Spleen (tissue), 11 donors: ENCODE measurements around the gene ZNF576. TPM values are rescaled to one million over a fixed set of nuclear protein-coding genes. Genes with fewer than 3 reads are reported as not detected.
A peak's percentile ranks its signal among the peaks of the same experiment; 100 is the strongest.
"Not testable (repeated sequence)": the region's sequence is repeated elsewhere in the genome, so short reads cannot be mapped to it uniquely, and the experiment has no call there.

Experiments
- DNase-seq: peaks from one replicate; pipeline ENCODE4 v3.0.0-alpha.2; 2020
- H3K27ac ChIP-seq, 8 donors: fragments of 200-600 bp; sonication (generic) in 7 of 8; 1 replicate in 4 of 8; 2 replicates in 4 of 8; pipeline versions ENCODE4 v1.5.0 to v1.8.0; 2016 to 2021; ENCODE audit warnings: inconsistent platforms in 4 of 8, mild to moderate bottlenecking in 4 of 8, moderate library complexity in 1 of 8
- H3K27me3 ChIP-seq, 7 donors: fragments of 200-600 bp; sonication (generic) in 6 of 7; replicated peaks in 1 of 7; 1 replicate in 4 of 7; 2 replicates in 3 of 7; pipeline versions ENCODE4 v1.5.0 to v1.8.0; 2016 to 2021; ENCODE audit warnings: inconsistent platforms in 3 of 7, mild to moderate bottlenecking in 1 of 7
- H3K36me3 ChIP-seq, 6 donors: fragments of 200-600 bp; sonication (generic) in 5 of 6; 1 replicate in 4 of 6; 2 replicates in 2 of 6; pipeline versions ENCODE4 v1.5.0 to v1.8.0; 2016 to 2021; ENCODE audit warnings: inconsistent platforms in 2 of 6
- H3K4me1 ChIP-seq, 6 donors: fragments of 200-600 bp; sonication (generic) in 5 of 6; 1 replicate in 3 of 6; 2 replicates in 3 of 6; pipeline versions ENCODE4 v1.5.0 to v1.8.0; 2016 to 2021; ENCODE audit warnings: inconsistent platforms in 3 of 6
- H3K4me3 ChIP-seq, 8 donors: fragments of 200-600 bp; sonication (generic) in 7 of 8; 1 replicate in 4 of 8; 2 replicates in 4 of 8; pipeline versions ENCODE4 v1.5.0 to v1.8.0; 2016 to 2021; ENCODE audit warnings: inconsistent platforms in 4 of 8, mild to moderate bottlenecking in 4 of 8, moderate library complexity in 2 of 8
- H3K9me3 ChIP-seq, 8 donors: fragments of 200-600 bp; sonication (generic) in 7 of 8; 1 replicate in 4 of 8; 2 replicates in 4 of 8; pipeline versions ENCODE4 v1.5.0 to v1.8.0; 2016 to 2021; ENCODE audit warnings: inconsistent platforms in 4 of 8
- POLR2A ChIP-seq, 3 donors: fragments of 450-650 bp; IDR thresholded peaks; one replicate each; pipeline ENCODE4 v1.5.1; 2017; ENCODE audit warnings: antibody characterized with exemption in 3 of 3, mild to moderate bottlenecking in 1 of 3
- POLR2AphosphoS5 ChIP-seq, 3 donors: sonication (generic); formaldehyde crosslinking; IDR thresholded peaks; one replicate each; pipeline ENCODE4 v1.5.1; 2017; ENCODE audit warnings: antibody characterized with exemption in 3 of 3
- WGBS, 5 donors: extraction: QIAGEN DNeasy Blood & Tissue Kit in 3 of 5; methylation state at CpG; one replicate each; pipeline versions ENCODE4 v1.1.5 to v1.1.7; 2013 to 2018; 5-methylcytosine and 5-hydroxymethylcytosine counted together
- intact Hi-C: fragments of 100-400 bp; cut with DNase I; formaldehyde crosslinking; loops from one replicate; pipeline ENCODE4 v1.15.0; 2023; ENCODE audit warnings: low total_unique reads
- polyA plus RNA-seq, 3 donors: library from polyadenylated mRNA; stranded (reverse); fragments of 200-250 nt; gene quantifications; one replicate each; pipeline ENCODE4 v1.2.1, GENCODE V29; 2013
- total RNA-seq, 7 donors: library from RNA; depleted of rRNA in 3 of 7; stranded (reverse); fragments of >200 nt in 3 of 7; fragmentation: NEBNext Ultra II Directional in 4 of 7; extraction: Animal tissue kit (Norgen Biotek cat#: 25700) in 4 of 7; gene quantifications; one replicate each; pipeline versions ENCODE4 v1.1.0 to v1.2.1, GENCODE V29; 2016 to 2021
- TF ChIP-seq, protein P1 (sequence below), 11 experiments: fragments of 200-600 bp in 7 of 11; fragments of 450-650 bp in 4 of 11; sonication (generic) in 4 of 11; IDR thresholded peaks in 8 of 11; conservative IDR thresholded peaks in 3 of 11; 1 replicate in 7 of 11; 2 replicates in 4 of 11; pipeline versions ENCODE4 v1.4.0 to v1.8.0; 2016 to 2021; ENCODE audit warnings: antibody characterized with exemption in 11 of 11, inconsistent platforms in 4 of 11, mild to moderate bottlenecking in 1 of 11
- donor health status: healthy with polysubstance abuse.
- donor health status: DM: no; HTN: no; CAD: no; lungs with moderate emphysema.
- donor health status: DM: no; HTN: no; CAD: no.
- donor health status: Bipolar disorder and iron deficiency.
- donor health status: healthy.
- donor health status: DM: no; HTN: no; CAD: no.
- donor health status: DM: yes; HTN: yes; CAD: no.

ZNF576 gene
- total and polyA plus RNA-seq, 10 donors: 6.9 to 14.7 (median 11.5) TPM

GRCh38 chr19:43596842-43597461, 557 bp downstream of the ZNF576 start:
- H3K36me3 ChIP-seq: peaks cover 0 to 64% (median 36%) of the 10 kb centered on the region in 6 donors
- H3K4me3 ChIP-seq: peak overlapping the region; percentile 50 to 83 (median 68)
- 13 to 32% (median 23%) methylated on average over 5 to 7 of the region's 7 CpGs for WGBS, 5 donors
- DNase-seq: no peak
- no peaks in the 10 kb centered on the region for H3K9me3 ChIP-seq
- H3K27me3 ChIP-seq: no peaks in the 10 kb centered on the region
- intact Hi-C loops: no loop called here
- TF ChIP-seq POLR2AphosphoS5 (IDR thresholded peaks at IDR 0.05) (no peak), POLR2A (IDR thresholded peaks at IDR 0.05) (no peak)
- TF ChIP-seq, protein P1, sequence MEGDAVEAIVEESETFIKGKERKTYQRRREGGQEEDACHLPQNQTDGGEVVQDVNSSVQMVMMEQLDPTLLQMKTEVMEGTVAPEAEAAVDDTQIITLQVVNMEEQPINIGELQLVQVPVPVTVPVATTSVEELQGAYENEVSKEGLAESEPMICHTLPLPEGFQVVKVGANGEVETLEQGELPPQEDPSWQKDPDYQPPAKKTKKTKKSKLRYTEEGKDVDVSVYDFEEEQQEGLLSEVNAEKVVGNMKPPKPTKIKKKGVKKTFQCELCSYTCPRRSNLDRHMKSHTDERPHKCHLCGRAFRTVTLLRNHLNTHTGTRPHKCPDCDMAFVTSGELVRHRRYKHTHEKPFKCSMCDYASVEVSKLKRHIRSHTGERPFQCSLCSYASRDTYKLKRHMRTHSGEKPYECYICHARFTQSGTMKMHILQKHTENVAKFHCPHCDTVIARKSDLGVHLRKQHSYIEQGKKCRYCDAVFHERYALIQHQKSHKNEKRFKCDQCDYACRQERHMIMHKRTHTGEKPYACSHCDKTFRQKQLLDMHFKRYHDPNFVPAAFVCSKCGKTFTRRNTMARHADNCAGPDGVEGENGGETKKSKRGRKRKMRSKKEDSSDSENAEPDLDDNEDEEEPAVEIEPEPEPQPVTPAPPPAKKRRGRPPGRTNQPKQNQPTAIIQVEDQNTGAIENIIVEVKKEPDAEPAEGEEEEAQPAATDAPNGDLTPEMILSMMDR (IDR thresholded peaks at IDR 0.05 in 8 of 11, conservative IDR thresholded peaks at IDR 0.05 in 3 of 11): no peak
- H3K4me1 ChIP-seq: peaks cover 24 to 60% (median 46%) of the 10 kb centered on the region in 6 donors
- peak overlapping the region; percentile 92 to 98 (median 97) for H3K27ac ChIP-seq

- Histone ChIP-seq H3K4me1 (peaks cover 24 to 58% (median 46%) of the 10 kb centered on the region in 6 donors), H3K36me3 (peaks cover 0 to 64% (median 27%) of the 10 kb centered on the region in 6 donors), H3K27ac (peak overlapping the region in 3 of 8 donors; percentile 96 to 98 (median 98)), H3K4me3 (peak overlapping the region in 2 of 8 donors; percentile 60 to 83), H3K9me3 (no peaks in the 10 kb centered on the region), H3K27me3 (no peaks in the 10 kb centered on the region)
- no peak for TF ChIP-seq POLR2AphosphoS5 (IDR thresholded peaks at IDR 0.05)
- 26 to 41% (median 29%) methylated on average over 5 of the region's 5 CpGs for WGBS, 5 donors
- DNase-seq: no peak
- intact Hi-C loops: no loop called here
Observed at GRCh38 chr19:43597876-43598275, 1.5 kb downstream of the ZNF576 start.

- Histone ChIP-seq H3K4me3 (no peak overlapping the region), H3K27ac (peak overlapping the region in 2 of 8 donors; percentile 98), H3K36me3 (peaks cover 0 to 59% (median 21%) of the 10 kb centered on the region in 6 donors), H3K4me1 (peaks cover 24 to 51% (median 41%) of the 10 kb centered on the region in 6 donors), H3K27me3 (no peaks in the 10 kb centered on the region), H3K9me3 (no peaks in the 10 kb centered on the region)
- intact Hi-C loops: no loop called here
- DNase-seq: no peak
- no peak for TF ChIP-seq POLR2A (IDR thresholded peaks at IDR 0.05)
- TF ChIP-seq, protein P1 (IDR thresholded peaks at IDR 0.05 in 8 of 11, conservative IDR thresholded peaks at IDR 0.05 in 3 of 11): no peak
- no peak for TF ChIP-seq POLR2AphosphoS5 (IDR thresholded peaks at IDR 0.05)
- 95 to 97% (median 95%) methylated on average over 19 of the region's 19 CpGs for WGBS, 5 donors
Observed at GRCh38 chr19:43598445-43599240, 2.2 kb downstream of the ZNF576 start.

GRCh38 chr19:43599635-43600295, 3.4 kb downstream of the ZNF576 start:
- Histone ChIP-seq H3K27me3 (no peaks in the 10 kb centered on the region), H3K27ac (no peak overlapping the region), H3K9me3 (no peaks in the 10 kb centered on the region), H3K4me3 (no peak overlapping the region), H3K36me3 (peaks cover 0 to 53% (median 21%) of the 10 kb centered on the region in 6 donors), H3K4me1 (peaks cover 16 to 39% (median 29%) of the 10 kb centered on the region in 6 donors)
- DNase-seq: no peak
- TF ChIP-seq POLR2AphosphoS5 (IDR thresholded peaks at IDR 0.05) (no peak), POLR2A (IDR thresholded peaks at IDR 0.05) (no peak)
- TF ChIP-seq, protein P1 (IDR thresholded peaks at IDR 0.05 in 8 of 11, conservative IDR thresholded peaks at IDR 0.05 in 3 of 11): no peak
- intact Hi-C loops: no loop called here
- 86 to 95% (median 90%) methylated on average over 4 of the region's 4 CpGs for WGBS, 5 donors

GRCh38 chr19:43600326-43600725, 3.9 kb downstream of the ZNF576 start:
- H3K27ac ChIP-seq, H3K9me3 ChIP-seq, H3K27me3 ChIP-seq, DNase-seq, intact Hi-C loops, H3K4me3 ChIP-seq: not testable (repeated sequence)
- H3K4me1 ChIP-seq: peaks cover 12 to 34% (median 25%) of the 10 kb centered on the region in 6 donors
- WGBS, 5 donors: 80 to 96% (median 89%) methylated on average over 5 of the region's 5 CpGs
- peaks cover 0 to 53% (median 21%) of the 10 kb centered on the region in 6 donors for H3K36me3 ChIP-seq
